Prostate gland (tissue), 2 donors: ENCODE results near the gene IL2RA. TPM values are rescaled to one million over a fixed set of nuclear protein-coding genes. Genes with fewer than 3 reads are reported as not detected.

Experiments
- DNase-seq: peaks from one replicate; pipeline ENCODE4 v3.0.0-alpha.2; 2019; ENCODE audit warnings: low spot score
- H3K27ac ChIP-seq, 2 donors: fragments of 200-600 bp; sonication (generic); 2 replicates each; pipeline ENCODE4 v1.5.1; 2017 to 2019
- H3K27me3 ChIP-seq: fragments of 200-600 bp; sonication (generic); replicated peaks from 2 replicates; pipeline ENCODE4 v1.5.1; 2019; ENCODE audit not compliant: insufficient read depth
- H3K36me3 ChIP-seq, 2 donors: fragments of 200-600 bp; sonication (generic); 1 replicate in 1 of 2; 2 replicates in 1 of 2; pipeline versions ENCODE4 v1.5.1 to v1.8.1; 2017 to 2019
- H3K4me1 ChIP-seq: fragments of 200-600 bp; sonication (generic); replicated peaks from 2 replicates; pipeline ENCODE4 v1.5.1; 2019
- H3K4me3 ChIP-seq, 2 donors: fragments of 200-600 bp; sonication (generic); 2 replicates each; pipeline ENCODE4 v1.5.1; 2017 to 2019
- H3K9me3 ChIP-seq: fragments of 200-600 bp; sonication (generic); 2 replicates; pipeline ENCODE4 v1.5.1; 2017
- POLR2A ChIP-seq: fragments of 450-650 bp; IDR thresholded peaks from one replicate; pipeline ENCODE4 v1.6.1; 2016; ENCODE audit warnings: antibody characterized with exemption, mild to moderate bottlenecking
- POLR2AphosphoS5 ChIP-seq: sonication (generic); formaldehyde crosslinking; IDR thresholded peaks from one replicate; pipeline ENCODE4 v1.6.1; 2017; ENCODE audit warnings: antibody characterized with exemption
- WGBS: methylation state at CpG from one replicate; pipeline ENCODE4 v1.1.5; 2018; 5-methylcytosine and 5-hydroxymethylcytosine counted together
- intact Hi-C: fragments of 100-400 bp; cut with DNase I; formaldehyde crosslinking; loops from one replicate; pipeline ENCODE4 v1.14.2; 2022
- total RNA-seq, 2 donors: library from RNA; depleted of rRNA; stranded (reverse); fragments of >200 nt; gene quantifications; one replicate each; pipeline ENCODE4 v1.1.0, GENCODE V29; 2016
- TF ChIP-seq, protein P1 (sequence below), 4 experiments: fragments of 200-600 bp in 2 of 4; fragments of 450-650 bp in 2 of 4; sonication (generic) in 2 of 4; IDR thresholded peaks; 1 replicate in 3 of 4; 2 replicates in 1 of 4; pipeline ENCODE4 v1.5.1; 2016 to 2019; ENCODE audit warnings: antibody characterized with exemption in 4 of 4, mild to moderate bottlenecking in 2 of 4, moderate library complexity in 2 of 4

Gene IL2RA
- total RNA-seq, 2 donors from 2014 or later, result 1.9 TPM; not detected in 1

DNA sequence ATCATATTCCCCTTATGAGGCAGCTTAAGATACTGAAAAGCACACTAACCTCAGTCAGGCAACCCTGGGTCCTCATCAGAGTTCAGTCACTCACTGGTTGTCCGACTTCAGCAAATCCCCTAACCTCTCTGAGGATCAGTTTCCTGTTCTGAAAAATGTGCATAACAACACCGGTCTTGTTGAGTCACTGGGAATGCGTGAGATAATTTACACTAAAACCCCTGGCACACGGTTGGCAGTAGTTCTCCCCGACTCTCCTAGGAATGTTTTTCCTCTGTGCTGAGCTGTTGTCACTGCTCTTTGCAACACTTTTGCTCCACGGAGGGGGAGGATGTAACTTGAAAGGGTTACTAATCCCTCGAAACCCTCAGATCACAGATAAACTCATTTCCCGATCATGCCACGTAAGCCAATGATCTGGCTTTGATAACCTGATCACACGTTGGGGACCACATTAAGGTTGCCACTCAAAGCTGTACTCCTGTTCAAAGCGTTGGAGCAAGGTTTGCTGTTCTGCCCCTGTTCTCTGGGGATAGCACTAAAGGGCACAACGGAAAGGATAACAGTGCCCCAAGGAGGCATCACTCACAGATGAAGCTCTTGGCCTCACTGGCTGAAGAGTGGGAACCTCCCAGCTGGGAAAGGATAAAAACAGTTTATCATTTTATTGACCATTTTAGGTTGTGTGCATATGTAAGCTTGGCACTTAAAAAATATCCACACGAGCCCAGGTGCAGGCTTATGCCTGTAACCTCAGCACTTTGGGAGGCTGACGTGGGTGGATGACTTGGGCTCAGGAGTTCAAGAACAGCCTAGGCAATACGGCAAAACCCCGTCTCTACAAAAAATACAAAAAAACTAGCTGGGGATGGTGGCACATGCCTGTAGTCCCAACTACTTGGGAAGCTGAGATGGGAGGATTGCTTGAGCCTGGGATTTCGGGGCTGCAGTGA, 21.6 kb upstream of the IL2RA start:
- intact Hi-C loops, result loop anchor here (10.0 kb wide), 1 partner anchor 69 kb away; no protein-coding TSS in a partner anchor
- WGBS, result 47% methylated on average over 17 of the region's 17 CpGs
- DNase-seq, result no peak
- Histone ChIP-seq H3K27me3 (no peaks in the 10 kb centered on the region), H3K9me3 (no peaks in the 10 kb centered on the region), H3K4me3 (no peak overlapping the region), H3K27ac (no peak overlapping the region), H3K4me1 (no peaks in the 10 kb centered on the region), H3K36me3 (no peaks in the 10 kb centered on the region)
- TF ChIP-seq, protein P1, sequence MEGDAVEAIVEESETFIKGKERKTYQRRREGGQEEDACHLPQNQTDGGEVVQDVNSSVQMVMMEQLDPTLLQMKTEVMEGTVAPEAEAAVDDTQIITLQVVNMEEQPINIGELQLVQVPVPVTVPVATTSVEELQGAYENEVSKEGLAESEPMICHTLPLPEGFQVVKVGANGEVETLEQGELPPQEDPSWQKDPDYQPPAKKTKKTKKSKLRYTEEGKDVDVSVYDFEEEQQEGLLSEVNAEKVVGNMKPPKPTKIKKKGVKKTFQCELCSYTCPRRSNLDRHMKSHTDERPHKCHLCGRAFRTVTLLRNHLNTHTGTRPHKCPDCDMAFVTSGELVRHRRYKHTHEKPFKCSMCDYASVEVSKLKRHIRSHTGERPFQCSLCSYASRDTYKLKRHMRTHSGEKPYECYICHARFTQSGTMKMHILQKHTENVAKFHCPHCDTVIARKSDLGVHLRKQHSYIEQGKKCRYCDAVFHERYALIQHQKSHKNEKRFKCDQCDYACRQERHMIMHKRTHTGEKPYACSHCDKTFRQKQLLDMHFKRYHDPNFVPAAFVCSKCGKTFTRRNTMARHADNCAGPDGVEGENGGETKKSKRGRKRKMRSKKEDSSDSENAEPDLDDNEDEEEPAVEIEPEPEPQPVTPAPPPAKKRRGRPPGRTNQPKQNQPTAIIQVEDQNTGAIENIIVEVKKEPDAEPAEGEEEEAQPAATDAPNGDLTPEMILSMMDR (IDR thresholded peaks at IDR 0.05), result no peak
- TF ChIP-seq POLR2A (no peak), POLR2AphosphoS5 (no peak)

DNA sequence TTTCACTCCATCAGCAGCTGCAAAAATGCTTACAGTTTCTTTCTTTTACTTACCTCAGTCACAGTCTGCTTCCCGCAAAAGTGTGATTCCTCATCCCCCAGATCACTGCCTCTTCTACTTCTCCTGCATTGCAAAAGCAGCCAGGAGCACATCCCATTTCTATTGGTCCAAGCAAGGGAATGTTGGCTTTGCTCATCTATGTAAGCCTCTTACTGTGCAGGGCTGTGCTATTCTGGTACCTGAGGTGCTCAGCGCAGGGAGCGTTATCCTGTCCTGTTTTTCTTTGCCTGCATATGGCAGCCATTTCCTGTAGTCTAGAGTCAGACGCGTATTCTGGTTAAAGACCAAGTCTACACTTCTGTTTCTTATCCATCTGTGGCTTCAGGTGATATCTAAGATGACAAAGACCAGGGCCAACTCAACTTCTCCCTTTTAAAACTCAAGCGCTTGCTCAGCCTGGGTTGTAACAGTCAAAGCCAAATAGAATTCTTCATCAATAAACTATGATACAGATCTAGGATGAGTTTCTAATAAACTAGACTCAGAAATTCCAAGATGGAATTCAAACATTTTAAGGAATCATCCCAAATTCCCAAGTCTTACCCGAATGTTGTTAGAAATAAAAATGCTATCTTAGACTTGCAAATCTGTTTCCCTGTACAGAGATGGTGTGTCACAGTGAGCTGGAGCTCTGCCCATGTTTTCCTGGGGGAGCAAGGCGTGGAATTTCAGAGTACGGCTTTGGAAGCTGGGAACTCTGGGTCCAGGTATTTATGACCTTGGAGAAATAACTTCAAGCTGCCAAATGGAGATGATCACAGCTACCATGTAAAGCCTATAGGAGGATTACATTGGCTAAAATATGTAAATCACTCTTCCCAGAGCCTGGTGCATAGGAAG, 20.6 kb upstream of the IL2RA start:
- TF ChIP-seq, protein P1 (IDR thresholded peaks at IDR 0.05), result no peak
- no peak for TF ChIP-seq POLR2A
- no peak for TF ChIP-seq POLR2AphosphoS5
- Histone ChIP-seq H3K27me3 (no peaks in the 10 kb centered on the region), H3K9me3 (no peaks in the 10 kb centered on the region), H3K27ac (no peak overlapping the region), H3K4me3 (no peak overlapping the region), H3K36me3 (no peaks in the 10 kb centered on the region), H3K4me1 (no peaks in the 10 kb centered on the region)
- WGBS, result 75% methylated on average over 9 of the region's 9 CpGs
- DNase-seq, result no peak
- intact Hi-C loops, result loop anchor here (10.0 kb wide), 1 partner anchor 68 kb away; no protein-coding TSS in a partner anchor

DNA sequence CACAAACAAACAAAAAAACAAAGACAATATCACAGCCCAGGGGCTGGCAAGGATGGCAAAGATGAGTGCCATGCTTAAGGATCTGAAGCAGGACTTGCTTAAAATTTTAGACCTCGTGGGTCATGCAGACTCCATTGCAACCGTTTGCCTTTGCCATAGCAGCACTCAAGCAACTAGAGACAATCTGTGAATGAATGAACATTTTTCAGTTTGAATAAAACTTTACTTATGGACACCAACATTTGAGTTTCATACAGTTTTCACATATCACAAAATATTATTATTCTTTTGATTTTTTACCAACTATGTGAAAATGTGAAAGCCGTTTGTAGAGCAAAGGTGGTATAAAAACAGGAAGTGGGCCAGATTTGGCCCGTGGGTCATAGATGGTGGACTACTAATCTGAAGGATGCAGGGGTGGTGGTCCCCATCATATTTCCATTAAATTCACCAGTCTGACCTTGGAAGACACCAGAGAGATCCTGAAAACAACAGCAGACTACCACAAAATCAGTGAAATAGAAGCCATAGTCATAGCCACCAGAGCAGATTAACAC, 18.3 kb upstream of the IL2RA start:
- no peaks in the 10 kb centered on the region for H3K4me1 ChIP-seq
- no peaks in the 10 kb centered on the region for H3K36me3 ChIP-seq
- no peak for DNase-seq
- no peaks in the 10 kb centered on the region for H3K9me3 ChIP-seq
- no peak overlapping the region for H3K27ac ChIP-seq
- 89% methylated on average over 4 of the region's 4 CpGs for whole genome bisulfite sequencing
- intact Hi-C loops, result loop anchor here (10.0 kb wide), 1 partner anchor 66 kb away; no protein-coding TSS in a partner anchor
- TF ChIP-seq, protein P1 (IDR thresholded peaks at IDR 0.05), result no peak
- TF ChIP-seq POLR2A (no peak), POLR2AphosphoS5 (no peak)
- H3K4me3 ChIP-seq, result no peak overlapping the region
- H3K27me3 ChIP-seq, result no peaks in the 10 kb centered on the region

DNA sequence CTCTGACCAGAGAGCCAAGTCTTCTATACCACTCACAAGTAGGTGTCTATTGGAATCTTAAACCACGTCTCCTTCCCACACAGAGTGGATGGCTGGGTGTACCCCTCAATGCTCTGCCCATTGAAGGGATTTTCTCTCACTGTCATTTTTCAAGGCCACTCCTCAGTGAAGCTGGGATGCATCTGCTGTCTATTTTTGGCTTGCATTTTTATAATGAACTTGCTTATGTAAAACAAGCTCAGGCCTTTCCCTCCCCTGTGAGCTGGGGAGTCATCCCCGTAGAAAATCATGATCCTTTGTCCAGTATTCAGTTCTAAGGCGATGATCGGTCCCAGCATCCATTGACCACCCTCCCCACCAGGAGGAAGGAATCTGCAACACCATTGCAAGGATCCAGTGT, 16.9 kb upstream of the IL2RA start:
- H3K4me1 ChIP-seq, result no peaks in the 10 kb centered on the region
- WGBS, result 92% methylated on average over 4 of the region's 4 CpGs
- intact Hi-C loops, result no loop called here
- no peaks in the 10 kb centered on the region for H3K9me3 ChIP-seq
- no peaks in the 10 kb centered on the region for H3K36me3 ChIP-seq
- no peak overlapping the region for H3K27ac ChIP-seq
- H3K27me3 ChIP-seq, result no peaks in the 10 kb centered on the region
- no peak overlapping the region for H3K4me3 ChIP-seq
- TF ChIP-seq, protein P1 (IDR thresholded peaks at IDR 0.05), result no peak
- TF ChIP-seq POLR2AphosphoS5 (no peak), POLR2A (no peak)
- no peak for DNase-seq
